ENCODE results near the gene ANKRD6.
"Not testable (repeated sequence)": the region's sequence is repeated elsewhere in the genome, so short reads cannot be mapped to it uniquely, and the experiment has no call there.

ANKRD6 gene

DNA sequence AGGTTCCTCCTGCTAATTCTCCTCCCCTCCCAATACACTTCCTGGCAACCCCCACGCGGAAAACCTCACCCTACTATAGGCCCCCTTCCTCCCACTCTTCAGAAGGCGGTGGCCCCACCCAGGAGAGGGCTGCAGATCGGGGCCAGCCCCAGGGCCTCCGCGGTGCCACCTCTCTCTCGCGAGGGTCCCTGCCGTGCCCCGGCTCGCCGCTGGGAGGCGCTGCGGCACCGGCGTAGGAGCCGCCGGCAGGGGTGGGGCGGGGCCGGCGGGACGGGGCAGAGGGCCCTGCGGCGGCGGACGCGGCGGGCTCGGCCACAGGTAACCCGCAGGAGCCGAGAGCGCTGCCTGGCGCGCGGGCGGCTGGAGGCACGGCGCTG is at the start of gene ANKRD6:
Gene ANKRD6, plus strand, starts transcription at position 278 of the 377 bp plus-strand sequence. CDS start 133,825 bp downstream, outside the sequence.
- peak; percentile 37 to 49 for DNase-seq

DNA sequence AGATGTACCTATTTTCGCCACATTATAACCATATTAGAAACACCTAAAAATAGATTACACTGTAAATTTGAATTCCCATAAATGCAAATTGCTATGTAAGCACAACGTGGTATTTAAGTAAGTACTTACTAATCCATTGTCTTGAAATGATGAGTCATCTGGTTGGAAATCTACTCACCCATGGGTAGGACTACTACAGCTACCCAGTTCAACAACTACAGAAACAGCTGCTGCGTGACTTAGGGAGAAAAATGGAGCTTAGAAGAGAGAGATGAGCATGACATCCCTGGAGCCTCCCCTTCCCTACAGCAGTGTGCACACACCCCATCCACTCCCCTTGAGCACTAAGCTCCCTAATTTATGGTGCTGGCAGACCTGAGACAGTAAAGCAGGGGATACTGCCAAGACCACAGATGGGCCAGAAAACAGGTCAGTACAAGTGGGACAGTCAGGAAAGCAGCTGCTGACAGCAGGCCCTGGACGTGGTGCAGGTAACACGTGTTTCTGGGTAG is 47.7 kb upstream of the ANKRD6 start:
- DNase-seq: no peak

DNA sequence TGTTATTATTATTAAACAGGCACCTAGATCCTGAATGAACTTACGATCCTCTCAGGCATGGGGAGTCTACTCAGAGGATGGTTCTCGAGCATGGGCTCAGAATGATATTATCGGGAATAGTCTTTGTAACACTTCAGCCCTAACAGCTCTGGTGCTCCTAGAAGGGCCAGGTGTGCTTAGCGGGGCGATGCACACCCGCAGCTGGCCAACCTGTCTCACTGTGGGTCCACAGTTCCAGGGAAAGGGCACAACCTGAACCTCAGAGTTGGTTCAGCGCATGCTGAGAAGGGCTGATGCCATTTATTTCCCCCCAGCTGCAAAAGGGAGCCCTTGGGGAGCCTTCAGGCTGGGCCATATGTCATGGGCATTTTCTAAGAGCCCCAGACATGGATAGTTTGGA is 47.1 kb upstream of the ANKRD6 start:
- DNase-seq: no peak

DNA sequence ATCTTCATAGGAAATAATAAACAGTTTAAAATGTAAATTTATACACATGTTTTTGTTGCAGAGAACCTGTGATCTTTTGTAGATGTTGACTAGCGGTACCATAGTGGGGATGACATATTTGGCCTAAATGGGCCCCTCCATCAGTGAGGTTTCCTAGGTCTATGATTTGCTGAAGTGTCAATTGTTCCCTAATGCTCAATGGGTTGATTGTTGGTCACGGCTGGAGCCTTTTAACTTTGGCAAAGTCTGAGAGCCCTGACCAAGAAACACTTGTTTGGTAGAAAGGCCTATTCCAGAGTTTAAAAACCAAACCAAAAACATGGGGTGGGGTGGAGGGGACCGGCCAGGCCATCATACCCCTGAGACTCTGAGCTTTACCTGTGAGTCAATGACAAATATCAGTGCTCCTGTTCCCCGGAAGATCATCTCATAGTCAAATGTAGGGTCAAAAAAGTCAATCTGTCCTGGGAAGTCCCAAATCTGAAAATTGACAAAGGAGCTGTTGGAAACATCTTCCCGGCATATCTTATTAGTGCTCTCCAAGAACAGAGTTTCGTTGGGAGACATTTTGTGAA is 45.9 kb upstream of the ANKRD6 start:
- no peak for DNase-seq

DNA sequence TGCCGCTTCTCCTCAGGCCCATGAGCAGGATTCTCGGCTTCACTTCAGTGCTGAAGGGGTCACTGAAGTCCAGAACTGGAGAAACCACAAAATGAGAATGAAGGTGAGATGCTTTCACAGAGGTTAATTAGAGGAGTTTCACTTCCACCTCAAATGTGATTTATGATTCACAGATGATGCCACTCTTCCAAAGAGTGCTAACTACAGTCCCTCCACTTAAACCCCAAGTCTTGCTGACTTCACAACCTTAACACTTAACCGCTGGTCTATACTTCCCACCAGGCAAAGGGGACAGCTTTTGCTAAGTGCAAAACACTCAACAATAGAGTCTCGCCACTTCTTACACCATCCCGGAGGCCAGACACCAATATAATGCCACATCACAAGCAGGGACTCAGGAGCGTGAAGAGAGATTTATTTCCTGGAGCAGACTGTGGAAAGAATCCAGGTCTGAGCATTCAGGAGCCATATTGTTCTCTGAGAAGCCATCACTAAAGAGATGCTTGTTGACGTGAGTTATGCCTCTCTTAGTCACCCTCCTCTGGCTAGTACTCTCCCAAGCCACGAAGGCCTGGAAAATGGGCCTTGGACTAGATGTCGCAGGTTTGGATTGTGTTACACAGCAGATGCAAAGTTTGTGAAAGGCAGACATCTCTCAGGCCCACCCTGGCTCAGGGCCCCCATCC is 45.3 kb upstream of the ANKRD6 start:
- DNase-seq: no peak

DNA sequence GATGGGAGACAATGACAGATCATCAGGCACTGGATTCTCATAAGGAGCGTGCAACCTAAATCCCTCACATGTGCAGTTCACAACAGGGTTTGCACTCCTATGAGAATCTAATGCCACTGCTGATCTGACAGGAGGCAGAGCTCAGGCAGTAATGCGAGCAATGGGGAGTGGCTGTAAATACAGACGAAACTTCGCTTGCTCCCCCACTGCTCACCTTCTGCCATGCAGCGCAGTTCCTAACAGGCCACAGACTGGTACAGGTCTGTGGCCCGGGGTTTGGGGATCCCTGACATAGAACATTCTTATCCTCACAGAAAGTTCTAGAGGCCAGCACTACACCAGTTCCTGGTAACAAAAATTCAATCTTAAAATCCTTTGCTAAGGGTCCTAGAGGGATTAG is 44.1 kb upstream of the ANKRD6 start:
- DNase-seq: no peak

DNA sequence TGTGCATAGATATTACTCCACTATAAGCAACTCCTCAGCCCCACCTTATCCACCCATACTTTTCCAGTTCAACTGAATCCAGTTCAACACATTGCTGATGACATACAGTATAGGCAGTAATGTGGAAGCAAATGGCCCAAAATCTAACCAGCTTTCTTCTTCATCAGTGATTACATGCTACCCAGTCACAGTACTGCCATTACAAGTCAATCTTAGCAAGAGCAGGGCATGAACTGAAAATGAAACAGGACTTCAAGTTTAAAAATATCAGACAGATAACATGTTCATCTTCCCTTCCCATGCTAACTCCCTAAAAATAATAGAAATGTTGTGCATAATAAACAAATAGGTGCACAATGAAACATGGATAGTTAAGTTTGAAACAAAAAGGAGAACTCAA is 40.1 kb upstream of the ANKRD6 start:
- DNase-seq: no peak

DNA sequence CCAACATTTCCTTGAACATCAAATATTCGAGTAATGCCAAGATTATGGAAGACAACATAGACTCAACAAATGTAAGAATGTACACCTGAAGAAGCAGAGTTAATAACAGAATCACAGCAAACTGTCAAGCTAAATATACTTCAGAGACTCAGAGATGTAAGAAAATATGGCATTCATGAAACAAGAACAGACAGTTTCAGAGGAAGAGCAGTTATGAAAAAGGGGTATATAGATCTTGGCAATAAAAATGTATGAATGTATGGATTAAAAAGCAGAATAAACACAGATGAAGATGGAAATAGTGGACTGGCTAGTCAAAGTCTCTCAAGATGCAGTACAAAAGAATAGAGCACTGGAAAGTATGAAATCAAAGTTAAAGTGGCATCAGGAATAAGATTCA is 39.3 kb upstream of the ANKRD6 start:
- no peak for DNase-seq

DNA sequence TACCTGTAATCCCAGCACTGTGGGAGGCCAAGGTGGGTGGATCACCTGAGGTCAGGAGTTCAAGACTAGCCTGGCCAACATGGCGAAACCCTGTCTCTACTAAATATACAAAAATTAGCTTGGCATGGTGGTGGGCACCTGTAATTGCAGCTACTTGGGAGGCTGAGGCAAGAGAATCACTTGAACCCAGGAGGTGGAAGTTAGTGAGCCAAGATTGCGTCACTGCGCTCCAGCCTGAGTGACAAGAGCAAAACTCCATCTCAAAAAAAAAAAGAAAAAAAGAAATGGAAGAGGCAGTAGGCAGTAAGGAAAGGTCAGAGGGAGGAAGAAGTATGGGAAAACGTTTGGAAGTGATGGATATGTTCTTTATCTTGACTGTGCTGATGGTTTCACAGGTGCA is 35.1 kb upstream of the ANKRD6 start:
- not testable (repeated sequence) for DNase-seq

DNA sequence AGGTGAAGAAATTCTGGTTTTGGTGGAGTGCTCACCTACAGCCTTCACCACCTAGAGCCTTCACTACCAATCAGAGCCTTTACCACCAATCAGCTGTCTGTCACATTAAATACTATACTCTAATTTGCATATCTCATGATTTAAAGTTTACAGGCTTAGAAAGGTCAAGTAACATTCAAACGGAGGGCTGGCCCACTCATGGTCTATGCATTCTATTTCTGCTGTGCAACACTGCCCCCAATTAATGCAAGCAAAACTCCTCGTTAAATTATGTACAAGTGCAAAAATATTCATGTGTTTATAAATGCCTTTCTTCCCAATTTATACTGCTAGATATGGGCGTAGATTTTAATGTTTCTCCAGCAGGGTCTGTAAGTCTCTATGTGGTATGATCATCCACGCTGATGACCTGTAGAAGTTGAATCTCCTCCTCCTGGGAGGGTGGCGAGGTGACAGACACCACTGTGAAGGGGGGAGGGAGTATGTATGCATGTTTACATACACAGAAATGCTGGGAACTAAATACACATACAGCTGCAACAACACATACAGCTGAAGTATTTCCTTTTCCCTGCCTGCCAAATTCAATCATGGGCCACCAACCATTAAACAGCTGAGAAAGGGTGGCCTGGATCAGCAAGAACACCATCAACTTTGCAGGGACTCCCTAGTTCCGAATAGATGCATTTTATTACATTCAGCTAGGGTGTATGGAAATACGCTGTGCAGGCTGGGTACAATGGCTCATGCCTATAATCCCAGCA is 34.0 kb upstream of the ANKRD6 start:
- no peak for DNase-seq

DNA sequence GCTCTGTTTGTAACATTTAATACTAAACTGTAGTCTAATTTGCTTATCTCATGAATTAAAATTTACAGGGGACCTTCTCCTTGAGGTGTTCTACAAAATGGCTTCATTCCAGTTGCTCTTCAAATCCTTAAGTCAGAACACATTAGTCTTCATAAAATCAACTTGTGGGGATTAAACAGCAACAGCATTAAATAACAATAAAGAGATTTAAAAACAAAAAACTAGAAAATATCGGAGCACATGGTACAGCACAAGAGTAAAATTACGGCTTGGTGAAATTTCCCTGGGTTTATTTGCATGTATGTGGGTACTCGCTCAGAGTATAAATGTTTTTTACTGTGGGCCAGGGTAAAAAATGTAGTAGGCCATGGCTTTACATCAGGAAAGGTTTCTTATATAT is 32.9 kb upstream of the ANKRD6 start:
- DNase-seq: no peak

DNA sequence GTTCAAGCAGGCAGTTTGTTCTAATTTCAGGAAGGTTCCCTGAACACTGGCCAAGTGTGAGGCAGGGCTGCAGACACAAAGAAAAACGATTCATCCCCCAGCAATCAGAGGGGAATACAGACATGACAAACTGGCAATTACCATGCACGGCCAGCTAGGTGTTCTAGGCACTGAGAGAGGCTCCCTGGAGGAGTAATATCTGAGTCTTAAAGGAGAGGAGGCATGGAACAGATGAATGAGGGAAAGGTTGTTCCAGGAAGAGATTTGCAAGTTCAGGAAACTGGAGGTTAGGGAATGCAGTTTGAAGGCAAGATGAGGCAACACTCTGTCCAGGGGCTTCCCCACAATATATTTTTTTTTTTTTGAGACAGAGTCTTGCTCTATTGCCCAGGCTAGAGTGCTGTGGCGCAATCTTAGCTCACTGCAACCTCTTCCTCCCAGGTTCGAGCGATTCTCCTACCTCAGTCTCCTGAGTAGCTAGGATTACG is 32.0 kb upstream of the ANKRD6 start:
- DNase-seq: peak in 1 of 2 experiments; percentile 11

DNA sequence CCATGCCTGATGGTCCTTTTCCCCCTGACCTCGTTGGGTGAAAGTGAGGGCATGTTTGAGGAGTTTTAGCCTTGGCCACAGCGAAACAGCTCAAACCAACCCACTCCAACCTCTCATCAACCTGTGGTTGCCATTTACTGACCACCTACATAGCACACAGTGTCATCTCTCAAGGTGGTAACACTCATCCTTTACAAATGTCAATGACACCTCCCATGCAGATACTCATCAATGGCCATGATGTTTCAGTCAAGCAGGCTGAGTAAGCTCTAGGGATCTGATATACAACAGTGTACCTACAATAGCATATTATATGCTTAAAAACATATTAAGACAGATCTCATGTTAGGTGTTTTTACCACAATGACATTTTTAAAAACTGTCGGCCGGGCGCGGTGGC is 30.2 kb upstream of the ANKRD6 start:
- no peak for DNase-seq

DNA sequence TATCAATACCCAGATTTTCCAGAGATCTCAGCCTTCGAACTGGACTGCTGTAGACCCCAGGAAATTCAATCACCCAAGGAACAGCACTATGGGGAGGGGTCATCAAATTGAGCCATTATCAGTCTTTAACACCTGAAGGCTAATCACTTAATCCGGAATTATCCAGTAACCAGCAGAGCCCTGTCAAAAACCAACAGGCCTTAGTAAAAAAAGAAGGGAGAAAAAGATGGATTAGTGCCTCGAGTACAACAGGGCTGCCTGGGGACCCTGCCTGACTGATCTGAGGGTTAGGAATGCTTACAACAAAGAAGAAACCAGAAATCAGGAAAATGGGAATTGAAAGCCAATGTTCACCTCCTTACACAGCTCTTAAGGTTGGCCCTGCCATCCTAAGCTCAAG is 28.4 kb upstream of the ANKRD6 start:
- no peak for DNase-seq

DNA sequence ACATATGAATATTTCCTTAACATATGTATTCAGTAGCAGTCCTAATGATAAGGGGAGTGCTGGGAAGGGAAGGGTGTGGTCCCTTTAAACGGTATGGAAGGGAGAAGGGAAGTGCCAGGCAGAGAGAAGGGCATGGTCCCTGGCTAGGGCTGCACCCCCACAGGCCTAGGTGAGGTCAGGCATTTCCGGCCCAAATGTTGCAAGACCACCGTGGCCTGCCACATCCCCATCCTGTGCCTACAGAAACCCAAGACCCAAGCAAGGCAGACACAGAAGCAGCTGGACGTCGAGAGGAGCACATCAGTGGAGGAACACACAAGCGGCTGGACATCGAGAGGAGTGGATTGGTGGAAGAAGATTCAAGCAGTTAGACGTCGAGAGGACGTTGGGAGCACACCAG is 26.8 kb upstream of the ANKRD6 start:
- DNase-seq: no peak

DNA sequence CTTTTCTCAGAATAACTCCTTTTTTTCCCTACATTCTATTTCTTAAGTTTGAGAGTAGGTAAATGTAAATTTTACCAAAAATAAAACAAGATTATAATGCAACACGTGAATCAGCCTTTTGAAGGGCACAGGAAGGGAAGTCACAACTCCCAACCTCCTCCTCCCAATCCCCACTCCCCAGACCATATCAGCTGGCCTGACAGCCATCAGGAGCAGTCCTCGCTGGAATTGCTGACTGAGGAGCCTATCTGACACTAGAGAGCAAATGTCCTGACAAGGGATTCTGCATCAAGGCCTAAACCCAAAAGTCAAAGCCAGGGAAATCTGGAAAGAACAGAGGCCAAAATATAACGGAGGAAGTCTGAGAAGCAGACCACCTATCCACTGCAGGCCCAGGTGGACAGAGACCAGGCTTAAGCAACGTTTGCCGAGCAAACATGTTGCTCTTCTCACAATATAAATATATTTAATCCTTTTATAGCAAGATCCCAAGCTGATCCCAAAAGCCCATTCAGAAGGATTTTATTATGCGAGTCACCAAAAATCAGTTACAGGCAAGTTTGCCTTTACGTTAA is 23.4 kb upstream of the ANKRD6 start:
- no peak for DNase-seq

DNA sequence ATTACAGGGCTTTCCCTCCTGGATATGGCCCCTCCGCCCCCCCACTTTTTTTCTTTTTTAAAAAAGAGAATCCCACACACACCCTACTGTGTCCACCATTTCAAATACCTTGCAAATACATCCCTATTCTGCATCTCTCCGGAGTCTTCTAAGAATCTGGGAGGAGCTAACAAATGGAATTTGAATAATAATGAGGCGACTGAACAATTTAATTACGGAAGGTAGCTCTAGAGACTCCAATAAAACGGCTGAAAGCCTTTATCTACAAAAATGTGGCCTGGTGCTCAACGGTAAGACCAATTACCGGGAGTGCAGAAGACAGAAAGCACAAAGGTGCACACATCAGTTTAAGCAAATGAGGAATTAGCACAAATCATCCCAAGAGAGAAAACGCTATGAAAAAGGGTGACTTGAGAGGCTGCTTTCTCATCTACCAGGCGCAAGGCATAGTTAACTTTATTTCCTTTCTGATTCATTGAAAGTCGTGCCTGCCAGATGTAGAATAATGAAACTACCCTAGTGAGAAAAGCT is 22.7 kb upstream of the ANKRD6 start:
- DNase-seq: peak in 1 of 2 experiments; percentile 55

DNA sequence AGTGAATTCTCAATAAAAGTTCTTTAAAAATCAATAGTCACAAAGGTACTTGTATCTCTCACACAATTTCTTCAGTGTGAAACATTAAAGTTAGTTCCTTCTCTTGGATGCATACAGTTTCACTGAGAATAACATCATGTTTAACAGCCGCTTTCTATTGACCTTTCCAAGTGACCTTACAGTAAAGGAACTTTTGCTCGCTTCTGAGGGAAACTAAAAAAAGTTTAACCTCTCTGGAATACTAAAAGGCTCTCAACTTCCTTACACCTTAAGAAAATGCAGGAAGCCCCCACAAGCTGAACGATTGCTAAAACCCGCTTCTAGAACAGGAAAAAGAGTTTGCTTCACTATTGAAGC is 22.2 kb upstream of the ANKRD6 start:
- DNase-seq: peak; percentile 31 to 55

DNA sequence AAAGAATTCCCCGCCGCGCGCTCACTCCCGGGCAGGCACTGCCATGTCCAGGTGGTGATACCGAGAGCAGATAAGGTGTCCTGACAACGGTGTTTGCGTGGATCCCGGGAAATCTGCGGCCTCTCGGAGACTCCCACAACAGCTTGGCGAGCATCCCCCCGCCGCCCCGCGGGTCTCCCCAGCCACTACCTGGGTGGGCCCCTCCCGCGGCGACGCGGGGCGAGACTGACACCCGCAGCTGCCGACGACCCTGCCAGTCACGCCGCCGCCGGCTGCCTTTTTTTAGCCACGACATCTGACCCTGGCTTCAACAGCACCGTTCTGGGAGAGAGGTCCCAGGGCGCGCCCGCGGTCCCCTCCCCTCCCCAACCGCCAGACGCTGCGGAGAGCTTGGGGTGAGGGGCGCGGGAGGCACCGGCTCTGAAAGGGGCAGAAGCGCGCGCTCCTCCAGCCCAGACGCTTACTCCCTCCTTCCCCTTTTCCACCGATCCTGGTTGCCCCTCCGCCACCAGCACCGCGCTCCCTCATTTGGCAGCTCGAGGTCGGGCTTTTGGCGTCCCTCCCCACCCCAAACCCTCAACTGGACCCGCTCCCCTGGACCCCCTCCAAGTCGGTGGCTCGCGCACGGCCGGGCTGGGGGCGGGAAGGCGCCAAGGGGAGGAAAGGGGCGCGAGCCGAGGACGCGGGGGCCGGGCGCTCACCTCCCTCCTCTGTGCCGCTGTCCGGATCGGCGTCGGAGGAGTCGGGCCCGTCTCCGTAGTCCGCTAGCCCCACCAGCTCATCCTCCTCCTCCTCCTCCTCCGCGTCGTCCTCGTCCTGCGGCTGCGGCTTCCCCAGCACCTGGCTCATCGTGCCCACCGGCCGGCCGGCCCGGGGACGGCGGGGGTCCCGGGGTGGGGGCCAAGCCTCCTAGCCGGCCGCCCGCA is 21.5 kb upstream of the ANKRD6 start:
- peak; percentile 54 to 55 for DNase-seq

DNA sequence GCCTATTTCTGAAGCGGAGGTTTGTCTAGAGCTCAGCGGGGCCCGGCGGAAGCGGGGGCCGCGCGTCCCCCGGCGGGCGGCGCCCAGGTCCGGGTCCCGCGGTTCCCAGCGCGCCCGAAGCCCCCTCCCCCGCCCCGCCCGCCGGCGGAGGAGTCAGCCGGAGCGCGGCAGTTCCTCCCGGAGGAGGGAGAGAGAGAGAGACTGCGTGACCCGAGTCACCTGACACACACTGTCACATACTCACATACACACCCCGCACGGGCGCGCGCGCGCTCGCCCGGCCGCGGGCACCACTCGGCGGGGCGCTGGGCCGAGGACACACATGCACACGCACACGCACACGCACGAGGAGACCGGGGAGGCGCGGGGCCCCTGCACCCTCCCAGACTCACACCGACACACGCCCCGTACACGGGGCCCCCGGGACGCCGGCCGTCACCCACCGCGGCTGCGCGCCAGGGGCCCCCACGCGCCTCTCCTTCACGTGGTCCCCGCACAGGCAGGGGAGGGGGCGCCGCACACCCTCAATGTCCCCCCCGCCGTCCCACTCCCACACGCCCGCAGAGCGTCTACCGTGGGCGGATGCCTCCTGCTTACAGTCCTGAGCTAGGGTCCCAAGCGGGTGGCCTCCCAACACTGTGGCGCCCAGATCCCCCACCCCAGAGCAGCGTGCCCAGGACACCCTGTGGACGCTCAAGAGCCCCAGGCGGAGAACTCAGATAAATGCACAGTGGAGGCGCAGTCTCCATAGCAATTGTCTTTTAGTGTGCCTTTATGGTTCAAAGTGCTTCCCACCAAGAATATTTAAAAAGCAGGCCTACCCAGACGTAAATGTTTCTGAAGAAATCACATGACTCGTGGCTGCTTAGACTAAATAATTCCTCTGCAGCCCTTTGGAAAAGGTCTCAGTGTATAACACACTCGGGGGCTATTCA is 20.6 kb upstream of the ANKRD6 start, which contains the start of gene RRAGD:
Gene RRAGD, minus strand, starts transcription at position 203 of the 935 bp plus-strand sequence. CDS start 280 bp downstream, outside the sequence.
- DNase-seq: peak; percentile 71 to 79

DNA sequence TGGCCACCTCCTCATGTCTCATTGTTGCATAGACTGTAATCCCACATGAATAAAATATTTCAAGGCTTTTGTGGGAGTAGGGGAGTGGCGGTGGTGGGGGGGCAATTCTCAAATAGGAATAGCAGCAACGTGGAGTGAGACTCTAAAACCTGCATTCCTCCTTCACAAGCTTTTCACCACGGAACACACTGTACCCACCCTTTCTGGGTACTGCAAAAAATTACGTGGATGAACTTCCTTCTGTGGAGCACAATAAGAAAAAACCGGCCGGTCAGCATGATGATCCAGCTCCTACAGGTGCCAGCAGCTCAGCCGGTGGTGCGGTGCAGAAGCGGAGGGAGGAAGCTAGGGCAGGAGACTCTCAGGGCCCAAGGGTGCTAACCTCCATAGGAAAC is 19.9 kb upstream of the ANKRD6 start:
- DNase-seq: peak in 1 of 2 experiments; percentile 56
